ENCODE measurements around the gene CCR8.

The CCR8 gene

DNA sequence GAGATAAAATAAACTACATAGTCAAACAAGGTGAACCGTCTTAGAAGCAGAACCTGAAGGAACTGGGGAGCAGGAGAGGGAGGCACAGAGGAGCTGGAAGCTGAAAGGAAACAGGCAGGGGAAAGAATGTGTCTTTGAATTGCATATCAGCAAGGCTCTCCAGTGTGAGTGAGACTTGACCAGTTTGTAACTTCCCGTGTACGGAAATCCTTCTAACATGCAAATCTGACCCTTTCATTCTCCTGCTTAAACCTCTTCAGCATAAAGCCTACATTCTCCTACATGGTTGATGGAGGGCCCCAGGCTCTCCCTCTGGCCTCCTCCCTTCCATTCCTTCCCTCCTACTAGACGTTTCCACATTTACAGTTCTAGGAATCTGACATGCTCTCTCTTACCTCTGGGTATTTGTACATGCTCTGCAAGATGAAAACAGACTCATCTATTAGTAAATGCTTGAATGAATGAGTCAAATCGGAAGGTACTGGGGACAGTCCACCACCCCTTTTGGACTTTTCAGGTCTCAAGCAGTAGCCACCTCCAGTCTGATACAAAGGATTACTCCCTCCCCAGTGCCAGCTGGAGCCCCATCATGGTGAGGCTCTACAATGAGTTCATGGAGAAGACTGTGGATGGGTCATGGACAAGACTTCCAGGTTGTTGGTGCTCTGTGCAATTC is 47.6 kb downstream of the CCR8 start:
- H4K8ac ChIP-seq (ENCODE audit: low read length), result peak overlapping the region; percentile 47
- no peaks in the 10 kb centered on the region for H3K36me3 ChIP-seq (ENCODE audit: control insufficient read depth in 1 of 2, insufficient read depth in 2 of 2, low read depth in 1 of 2, low read length in 2 of 2)
- no peak overlapping the region for H4K91ac ChIP-seq (ENCODE audit: low read length)
- no peak overlapping the region for H3K23ac ChIP-seq (ENCODE audit: low read length in 2 of 2)
- H2BK15ac ChIP-seq (ENCODE audit: low read depth, poor library complexity, severe bottlenecking), result no peak overlapping the region
- H3K9me3 ChIP-seq (ENCODE audit: control insufficient read depth, low read length), result no peaks in the 10 kb centered on the region
- DNase-seq, result no peak
- H3K79me1 ChIP-seq (replicated peaks; ENCODE audit: low read length, poor library complexity, severe bottlenecking), result no peaks in the 10 kb centered on the region
- no peak overlapping the region for H2BK5ac ChIP-seq (ENCODE audit: low read depth, low read length, poor library complexity, severe bottlenecking)
- peaks cover 0 to 11% of the 10 kb centered on the region in 2 experiments for H3K27me3 ChIP-seq (ENCODE audit: control insufficient read depth in 1 of 2, insufficient read depth in 1 of 2, low read length in 2 of 2)
- no peak overlapping the region for H2AFZ ChIP-seq (ENCODE audit: low read depth, low read length)
- no peak overlapping the region for H3K4me2 ChIP-seq (ENCODE audit: low read length, poor library complexity, severe bottlenecking)
- no peak overlapping the region for H3K4me3 ChIP-seq (ENCODE audit: insufficient read depth in 1 of 2, low read depth in 1 of 2, low read length in 2 of 2)
- no peak overlapping the region for H3K18ac ChIP-seq (ENCODE audit: low read depth in 1 of 2, low read length in 2 of 2)
- no peak overlapping the region for H3K14ac ChIP-seq (ENCODE audit: low read length in 2 of 2)
- H3K9ac ChIP-seq (ENCODE audit: low read length), result no peak overlapping the region
- H3K4me1 ChIP-seq (ENCODE audit: control insufficient read depth, insufficient read depth, low read depth, low read length), result no peaks in the 10 kb centered on the region
- H2BK12ac ChIP-seq (ENCODE audit: low read length in 2 of 2), result no peak overlapping the region
- 63% methylated on average over 5 of the region's 5 CpGs for WGBS
- H3K27ac ChIP-seq (ENCODE audit: low read length, poor library complexity, severe bottlenecking), result no peak overlapping the region
- no peak overlapping the region for H2AK5ac ChIP-seq (ENCODE audit: low read length, severe bottlenecking)
- no peak overlapping the region for H3K4ac ChIP-seq (ENCODE audit: low read depth in 1 of 2, low read length in 2 of 2)
- no peak overlapping the region for H2BK120ac ChIP-seq (ENCODE audit: low read depth, low read length)

DNA sequence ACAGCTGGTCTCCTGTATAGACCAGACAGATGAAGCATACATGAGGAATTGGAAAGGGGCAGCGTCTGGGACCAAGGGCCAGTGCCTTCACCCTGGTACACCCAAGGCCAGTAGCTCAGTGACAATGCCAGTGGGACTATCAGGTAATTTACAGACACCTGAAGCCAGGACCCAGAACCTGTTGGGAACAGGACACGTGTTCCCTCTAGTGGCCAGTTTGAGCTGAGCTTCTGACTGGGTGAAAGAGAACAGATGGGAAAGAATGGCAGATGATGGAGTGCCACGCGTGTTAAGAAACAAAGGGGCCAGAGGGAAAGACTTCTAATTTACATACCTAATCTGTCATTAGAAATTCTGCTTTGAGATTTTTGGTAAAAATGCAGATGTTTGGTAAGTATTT is 48.6 kb downstream of the CCR8 start:
- Histone ChIP-seq H3K9me3 (ENCODE audit: control insufficient read depth, low read length) (no peaks in the 10 kb centered on the region), H3K23ac (ENCODE audit: low read length in 2 of 2) (no peak overlapping the region), H4K91ac (ENCODE audit: low read length) (no peak overlapping the region), H3K4me3 (ENCODE audit: insufficient read depth in 1 of 2, low read depth in 1 of 2, low read length in 2 of 2) (no peak overlapping the region), H3K27ac (ENCODE audit: low read length, poor library complexity, severe bottlenecking) (no peak overlapping the region), H2AK5ac (ENCODE audit: low read length, severe bottlenecking) (no peak overlapping the region), H2BK120ac (ENCODE audit: low read depth, low read length) (no peak overlapping the region), H3K36me3 (ENCODE audit: control insufficient read depth in 1 of 2, insufficient read depth in 2 of 2, low read depth in 1 of 2, low read length in 2 of 2) (no peaks in the 10 kb centered on the region), H4K8ac (ENCODE audit: low read length) (no peak overlapping the region), H3K4ac (ENCODE audit: low read depth in 1 of 2, low read length in 2 of 2) (no peak overlapping the region), H2BK15ac (ENCODE audit: low read depth, poor library complexity, severe bottlenecking) (no peak overlapping the region), H2BK5ac (ENCODE audit: low read depth, low read length, poor library complexity, severe bottlenecking) (no peak overlapping the region), H3K4me2 (ENCODE audit: low read length, poor library complexity, severe bottlenecking) (no peak overlapping the region), H3K4me1 (ENCODE audit: control insufficient read depth, insufficient read depth, low read depth, low read length) (peaks cover 1% of the 10 kb centered on the region), H3K27me3 (ENCODE audit: control insufficient read depth in 1 of 2, insufficient read depth in 1 of 2, low read length in 2 of 2) (peaks cover 0 to 11% of the 10 kb centered on the region in 2 experiments), H3K14ac (ENCODE audit: low read length in 2 of 2) (no peak overlapping the region), H3K18ac (ENCODE audit: low read depth in 1 of 2, low read length in 2 of 2) (no peak overlapping the region), H3K9ac (ENCODE audit: low read length) (no peak overlapping the region), H2AFZ (ENCODE audit: low read depth, low read length) (no peak overlapping the region), H3K79me1 (replicated peaks; ENCODE audit: low read length, poor library complexity, severe bottlenecking) (no peaks in the 10 kb centered on the region), H2BK12ac (ENCODE audit: low read length in 2 of 2) (no peak overlapping the region)
- peak; percentile 29 for DNase-seq
- 4% methylated on average over 2 of the region's 4 CpGs for WGBS

DNA sequence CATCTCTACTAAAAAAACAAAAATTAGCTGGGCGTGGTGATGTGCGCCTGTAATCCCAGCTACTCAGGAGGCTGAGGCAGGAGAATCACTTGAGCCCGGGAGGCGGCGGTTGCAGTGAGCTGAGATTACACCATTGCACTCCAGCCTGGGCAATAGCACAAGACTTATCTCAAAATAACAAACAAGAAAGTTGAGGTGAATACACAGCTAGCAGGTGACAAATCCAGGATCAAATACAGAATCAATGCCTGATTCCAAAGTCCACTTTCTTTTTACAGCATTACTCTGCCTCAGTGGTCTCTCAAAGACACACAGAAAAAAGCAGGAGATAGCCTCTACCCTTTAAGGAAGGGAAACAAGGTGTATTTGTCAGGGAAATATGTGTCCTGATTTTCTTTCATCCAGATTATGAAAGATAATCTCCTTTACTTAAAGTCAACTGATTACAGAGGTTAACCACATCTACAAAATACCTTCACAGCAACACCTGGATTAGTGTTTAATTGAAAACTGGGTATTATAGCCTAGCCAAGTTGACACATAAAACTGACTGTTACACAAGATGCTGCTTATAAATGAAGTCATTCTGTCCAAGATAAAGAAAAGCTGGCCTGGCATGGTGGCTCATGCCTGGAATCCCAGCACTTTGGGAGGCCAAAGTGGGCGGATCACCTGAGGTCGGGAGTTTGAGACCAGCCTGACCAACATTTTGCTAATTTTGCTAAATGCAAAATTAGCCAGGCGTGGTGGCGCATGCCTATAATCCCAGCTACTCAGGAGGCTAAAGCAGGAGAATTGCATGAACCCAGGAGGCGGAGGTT is 49.7 kb downstream of the CCR8 start:
- H4K91ac ChIP-seq (ENCODE audit: low read length), result no peak overlapping the region
- H3K23ac ChIP-seq (ENCODE audit: low read length in 2 of 2), result no peak overlapping the region
- H2BK12ac ChIP-seq (ENCODE audit: low read length in 2 of 2), result no peak overlapping the region
- no peak overlapping the region for H3K27ac ChIP-seq (ENCODE audit: low read length, poor library complexity, severe bottlenecking)
- no peak overlapping the region for H3K9ac ChIP-seq (ENCODE audit: low read length)
- H2AK5ac ChIP-seq (ENCODE audit: low read length, severe bottlenecking), result no peak overlapping the region
- DNase-seq, result no peak
- no peak overlapping the region for H4K8ac ChIP-seq (ENCODE audit: low read length)
- H3K4ac ChIP-seq (ENCODE audit: low read depth in 1 of 2, low read length in 2 of 2), result no peak overlapping the region
- H2BK120ac ChIP-seq (ENCODE audit: low read depth, low read length), result no peak overlapping the region
- no peak overlapping the region for H3K4me2 ChIP-seq (ENCODE audit: low read length, poor library complexity, severe bottlenecking)
- no peaks in the 10 kb centered on the region for H3K9me3 ChIP-seq (ENCODE audit: control insufficient read depth, low read length)
- H2BK5ac ChIP-seq (ENCODE audit: low read depth, low read length, poor library complexity, severe bottlenecking), result no peak overlapping the region
- H3K27me3 ChIP-seq (ENCODE audit: control insufficient read depth in 1 of 2, insufficient read depth in 1 of 2, low read length in 2 of 2), result peaks cover 0 to 11% of the 10 kb centered on the region in 2 experiments
- H2BK15ac ChIP-seq (ENCODE audit: low read depth, poor library complexity, severe bottlenecking), result no peak overlapping the region
- H3K14ac ChIP-seq (ENCODE audit: low read length in 2 of 2), result no peak overlapping the region
- 93% methylated on average over 10 of the region's 10 CpGs for WGBS
- no peak overlapping the region for H3K4me3 ChIP-seq (ENCODE audit: insufficient read depth in 1 of 2, low read depth in 1 of 2, low read length in 2 of 2)
- H3K36me3 ChIP-seq (ENCODE audit: control insufficient read depth in 1 of 2, insufficient read depth in 2 of 2, low read depth in 1 of 2, low read length in 2 of 2), result no peaks in the 10 kb centered on the region
- no peak overlapping the region for H3K18ac ChIP-seq (ENCODE audit: low read depth in 1 of 2, low read length in 2 of 2)
- no peaks in the 10 kb centered on the region for H3K79me1 ChIP-seq (replicated peaks; ENCODE audit: low read length, poor library complexity, severe bottlenecking)
- peaks cover 1% of the 10 kb centered on the region for H3K4me1 ChIP-seq (ENCODE audit: control insufficient read depth, insufficient read depth, low read depth, low read length)
- no peak overlapping the region for H2AFZ ChIP-seq (ENCODE audit: low read depth, low read length)

DNA sequence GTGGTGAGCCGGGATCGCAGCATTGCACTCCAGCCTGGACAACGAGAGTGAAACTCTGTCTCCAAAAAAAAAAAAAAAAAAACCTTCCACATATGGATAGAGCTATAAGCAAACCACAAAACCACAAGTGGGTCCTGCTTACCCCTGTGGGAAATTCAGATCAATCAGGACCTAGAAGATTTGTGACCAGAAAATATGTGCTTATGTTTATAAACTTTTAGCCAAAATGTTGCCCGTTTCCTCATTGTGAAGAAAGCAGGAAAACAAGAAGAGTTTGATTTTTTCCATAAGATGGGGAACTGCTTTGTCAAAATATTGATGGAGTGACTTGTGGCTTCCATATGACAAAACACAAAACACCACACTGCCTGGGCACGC is 50.3 kb downstream of the CCR8 start:
- no peak overlapping the region for H3K23ac ChIP-seq (ENCODE audit: low read length in 2 of 2)
- H3K4ac ChIP-seq (ENCODE audit: low read depth in 1 of 2, low read length in 2 of 2), result no peak overlapping the region
- no peaks in the 10 kb centered on the region for H3K9me3 ChIP-seq (ENCODE audit: control insufficient read depth, low read length)
- H3K14ac ChIP-seq (ENCODE audit: low read length in 2 of 2), result no peak overlapping the region
- no peak overlapping the region for H2AK5ac ChIP-seq (ENCODE audit: low read length, severe bottlenecking)
- no peak overlapping the region for H2BK5ac ChIP-seq (ENCODE audit: low read depth, low read length, poor library complexity, severe bottlenecking)
- H3K79me1 ChIP-seq (replicated peaks; ENCODE audit: low read length, poor library complexity, severe bottlenecking), result no peaks in the 10 kb centered on the region
- H2BK15ac ChIP-seq (ENCODE audit: low read depth, poor library complexity, severe bottlenecking), result no peak overlapping the region
- H3K27me3 ChIP-seq (ENCODE audit: control insufficient read depth in 1 of 2, insufficient read depth in 1 of 2, low read length in 2 of 2), result peaks cover 0 to 9% of the 10 kb centered on the region in 2 experiments
- H3K27ac ChIP-seq (ENCODE audit: low read length, poor library complexity, severe bottlenecking), result no peak overlapping the region
- no peaks in the 10 kb centered on the region for H3K36me3 ChIP-seq (ENCODE audit: control insufficient read depth in 1 of 2, insufficient read depth in 2 of 2, low read depth in 1 of 2, low read length in 2 of 2)
- no peak overlapping the region for H3K9ac ChIP-seq (ENCODE audit: low read length)
- no peak for DNase-seq
- no peak overlapping the region for H2BK12ac ChIP-seq (ENCODE audit: low read length in 2 of 2)
- H3K4me1 ChIP-seq (ENCODE audit: control insufficient read depth, insufficient read depth, low read depth, low read length), result peaks cover 3% of the 10 kb centered on the region
- no peak overlapping the region for H3K18ac ChIP-seq (ENCODE audit: low read depth in 1 of 2, low read length in 2 of 2)
- H4K91ac ChIP-seq (ENCODE audit: low read length), result no peak overlapping the region
- 95% methylated on average over 5 of the region's 5 CpGs for WGBS
- no peak overlapping the region for H2BK120ac ChIP-seq (ENCODE audit: low read depth, low read length)
- H4K8ac ChIP-seq (ENCODE audit: low read length), result no peak overlapping the region
- H3K4me3 ChIP-seq (ENCODE audit: insufficient read depth in 1 of 2, low read depth in 1 of 2, low read length in 2 of 2), result no peak overlapping the region
- no peak overlapping the region for H3K4me2 ChIP-seq (ENCODE audit: low read length, poor library complexity, severe bottlenecking)
- no peak overlapping the region for H2AFZ ChIP-seq (ENCODE audit: low read depth, low read length)
